HepG2 (cell line): Measurements from ENCODE around the gene MTA2. TPM values are rescaled to one million over a fixed set of nuclear protein-coding genes. Genes with fewer than 3 reads are reported as not detected.

ENCODE experiments used
- ARNTL ChIP-seq: sonication (generic); formaldehyde crosslinking; IDR thresholded peaks from 2 replicates; pipeline ENCODE4 v1.4.0; 2020; ENCODE audit warnings: mild to moderate bottlenecking, missing genetic modification reagents
- ATAD3A ChIP-seq: sonication (generic); formaldehyde crosslinking; IDR thresholded peaks from 2 replicates; pipeline ENCODE4 v1.4.0; 2020; ENCODE audit warnings: missing genetic modification reagents
- BCL3 ChIP-seq: sonication (generic); formaldehyde crosslinking; IDR thresholded peaks from 2 replicates; pipeline ENCODE4 v1.5.1; 2020; ENCODE audit warnings: mild to moderate bottlenecking, missing genetic modification reagents, moderate library complexity
- CAMTA2 ChIP-seq: sonication (generic); formaldehyde crosslinking; IDR thresholded peaks from 2 replicates; pipeline ENCODE4 v1.4.0; 2020; ENCODE audit warnings: mild to moderate bottlenecking, missing genetic modification reagents, borderline replicate concordance
- FOXO1 ChIP-seq: sonication (generic); formaldehyde crosslinking; IDR thresholded peaks from 2 replicates; pipeline ENCODE4 v1.4.0; 2020; ENCODE audit warnings: missing genetic modification reagents
- FOXP4 ChIP-seq: sonication (generic); formaldehyde crosslinking; IDR thresholded peaks from 2 replicates; pipeline ENCODE4 v1.4.0; 2020; ENCODE audit warnings: missing genetic modification reagents
- IKZF1 ChIP-seq: fragments of 450-650 bp; IDR thresholded peaks from 2 replicates; pipeline ENCODE4 v1.7.1; 2016
- KDM5A ChIP-seq: fragments of 200-600 bp; sonication (generic); IDR thresholded peaks from 2 replicates; pipeline ENCODE4 v1.7.0; 2018; ENCODE audit warnings: antibody characterized with exemption, mild to moderate bottlenecking, low read length, borderline replicate concordance
- KLF6 ChIP-seq: IDR thresholded peaks from 2 replicates; pipeline ENCODE4 v1.8.0; 2016; ENCODE audit warnings: missing biosample characterization, missing genetic modification reagents
- MXI1 ChIP-seq: IDR thresholded peaks from 3 replicates; pipeline ENCODE4 v1.6.1; 2012; ENCODE audit warnings: low read depth, low read length, inconsistent platforms, borderline replicate concordance
- NFRKB ChIP-seq: fragments of 450-650 bp; IDR thresholded peaks from 2 replicates; pipeline ENCODE4 v1.6.1; 2017
- REL ChIP-seq: sonication (generic); formaldehyde crosslinking; conservative IDR thresholded peaks from 2 replicates; pipeline ENCODE4 v1.8.0; 2022; ENCODE audit warnings: mild to moderate bottlenecking, missing genetic modification reagents, moderate library complexity
- SALL2 ChIP-seq: sonication (generic); formaldehyde crosslinking; IDR thresholded peaks from 2 replicates; pipeline ENCODE4 v1.8.1; 2023; ENCODE audit warnings: mild to moderate bottlenecking, missing genetic modification reagents, inconsistent platforms
- SPEN ChIP-seq: sonication (generic); formaldehyde crosslinking; IDR thresholded peaks from 2 replicates; pipeline ENCODE4 v1.5.1; 2020; ENCODE audit warnings: low read depth, mild to moderate bottlenecking, missing genetic modification reagents
- THAP11 ChIP-seq: IDR thresholded peaks from 2 replicates; pipeline ENCODE4 v1.6.1; 2016; ENCODE audit warnings: missing biosample characterization, missing genetic modification reagents
- YEATS2 ChIP-seq: sonication (generic); formaldehyde crosslinking; IDR thresholded peaks from 2 replicates; pipeline ENCODE4 v1.4.0; 2020; ENCODE audit warnings: missing genetic modification reagents, borderline replicate concordance
- ZFP1 ChIP-seq: IDR thresholded peaks from 2 replicates; pipeline ENCODE4 v1.6.1; 2016
- ZNF281 ChIP-seq: sonication (generic); formaldehyde crosslinking; IDR thresholded peaks from 2 replicates; pipeline ENCODE4 v1.4.0; 2020; ENCODE audit warnings: missing genetic modification reagents, borderline replicate concordance
- ZNF367 ChIP-seq: sonication (generic); formaldehyde crosslinking; IDR thresholded peaks from 2 replicates; pipeline ENCODE4 v1.4.0; 2020; ENCODE audit warnings: missing genetic modification reagents, borderline replicate concordance
- ZNF432 ChIP-seq: sonication (generic); formaldehyde crosslinking; IDR thresholded peaks from 2 replicates; pipeline ENCODE4 v1.5.0; 2020; ENCODE audit warnings: missing genetic modification reagents, mild to moderate bottlenecking, borderline replicate concordance
- ZNF672 ChIP-seq: sonication (generic); formaldehyde crosslinking; IDR thresholded peaks from 2 replicates; pipeline ENCODE4 v1.8.1; 2022; ENCODE audit warnings: missing genetic modification reagents
- ZNF768 ChIP-seq: sonication (generic); formaldehyde crosslinking; IDR thresholded peaks from 2 replicates; pipeline ENCODE4 v1.4.0; 2020; ENCODE audit warnings: missing genetic modification reagents
- polyA plus RNA-seq, 8 experiments: library from polyadenylated mRNA; depleted of rRNA in 3 of 8; stranded (reverse) in 7 of 8; unstranded in 1 of 8; fragments of >200 nt; fragmentation: Illumina TruSeq in 4 of 8; extraction: Trizol in 4 of 8; gene quantifications; 2 replicates each; pipeline versions ENCODE4 v1.2.1 to v1.2.3, GENCODE V29; 2011 to 2016; ENCODE audit warnings: low read depth in 4 of 8, missing spikeins in 1 of 8, mixed read lengths in 1 of 8; ENCODE audit not compliant: insufficient read depth in 1 of 8
- total RNA-seq, 5 experiments: library from RNA; depleted of rRNA; stranded (reverse); fragments of >200 nt; fragmentation: Illumina TruSeq; extraction: Trizol; gene quantifications; 2 replicates each; pipeline ENCODE4 v1.2.3, GENCODE V29; 2016; ENCODE audit warnings: low read depth in 1 of 5
- TF ChIP-seq, protein P1 (sequence below): sonication (generic); formaldehyde crosslinking; IDR thresholded peaks from 2 replicates; pipeline ENCODE4 v1.5.0; 2020; ENCODE audit warnings: missing genetic modification reagents
- TF ChIP-seq, protein P2 (sequence below): sonication (generic); formaldehyde crosslinking; IDR thresholded peaks from 2 replicates; pipeline ENCODE4 v1.4.0; 2020; ENCODE audit warnings: missing genetic modification reagents, low read depth, mild to moderate bottlenecking, borderline replicate concordance

The MTA2 gene
- total and polyA plus RNA-seq, 2 of the 13 experiments (the other 11 are each of a cell fraction or from before 2014, with no cell fraction given): 14.0 to 70.0 TPM

DNA sequence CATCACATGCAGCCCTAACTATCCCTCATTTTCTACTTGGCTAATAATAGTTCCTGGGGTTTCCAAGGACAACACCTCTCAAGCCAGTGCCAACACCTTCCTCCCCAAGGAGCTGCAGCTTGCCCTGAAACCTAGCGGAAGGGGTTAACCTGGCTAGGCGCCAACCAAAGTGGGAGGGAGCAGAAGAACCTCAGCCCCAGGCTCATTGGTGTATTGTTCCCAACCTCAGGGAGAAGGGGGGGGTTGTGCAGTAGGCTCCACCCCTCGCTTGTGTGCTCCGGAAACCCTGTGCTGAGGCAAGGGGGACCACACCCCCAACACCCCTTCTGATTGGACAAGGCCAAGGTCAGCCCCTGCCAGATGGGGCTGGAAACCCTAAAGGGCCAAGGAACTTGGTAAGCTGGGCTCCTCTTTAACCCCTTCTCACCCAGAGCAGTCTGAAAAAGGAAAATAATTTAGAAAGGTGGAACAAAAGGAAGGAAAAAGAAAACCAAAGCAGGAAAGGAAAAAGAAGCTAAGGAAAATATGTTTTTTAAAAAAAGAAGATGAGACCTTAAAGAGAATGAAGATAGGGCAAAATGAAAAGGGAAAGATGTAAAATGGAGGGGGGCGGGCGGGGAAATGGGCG, 2.5 kb downstream of the MTA2 start (continued):
- TF ChIP-seq BCL3 (CRISPR knock-in tag) (no peak), ZNF672 (no peak), FOXO1 (CRISPR knock-in tag) (0 out of 2 replicates have a peak, but pooled peaks have one; percentile 17), NFRKB (no peak), KDM5A (peak; percentile 3; the same call in 1 of the 2 replicates), REL (CRISPR knock-in tag) (no peak), MXI1 (0 out of 3 replicates have a peak, but pooled peaks have one; percentile 53), CAMTA2 (CRISPR knock-in tag) (no peak), KLF6 (CRISPR knock-in tag) (0 out of 2 replicates have a peak, but pooled peaks have one; percentile 43), ZNF432 (CRISPR knock-in tag) (no peak), YEATS2 (CRISPR knock-in tag) (peak; percentile 94; the same call in 1 of the 2 replicates), IKZF1 (no peak), ZNF281 (CRISPR knock-in tag) (peak; percentile 59; the same call in 1 of the 2 replicates), THAP11 (CRISPR knock-in tag) (peak; percentile 85), ATAD3A (CRISPR knock-in tag) (no peak), SPEN (CRISPR knock-in tag) (peak; percentile 67), FOXP4 (CRISPR knock-in tag) (peak; percentile 70), SALL2 (CRISPR knock-in tag) (0 out of 2 replicates have a peak, but pooled peaks have one; percentile 36), ARNTL (CRISPR knock-in tag) (no peak), ZNF367 (CRISPR knock-in tag) (no peak), ZFP1 (CRISPR knock-in tag) (no peak), ZNF768 (no peak)
- TF ChIP-seq, protein P1, sequence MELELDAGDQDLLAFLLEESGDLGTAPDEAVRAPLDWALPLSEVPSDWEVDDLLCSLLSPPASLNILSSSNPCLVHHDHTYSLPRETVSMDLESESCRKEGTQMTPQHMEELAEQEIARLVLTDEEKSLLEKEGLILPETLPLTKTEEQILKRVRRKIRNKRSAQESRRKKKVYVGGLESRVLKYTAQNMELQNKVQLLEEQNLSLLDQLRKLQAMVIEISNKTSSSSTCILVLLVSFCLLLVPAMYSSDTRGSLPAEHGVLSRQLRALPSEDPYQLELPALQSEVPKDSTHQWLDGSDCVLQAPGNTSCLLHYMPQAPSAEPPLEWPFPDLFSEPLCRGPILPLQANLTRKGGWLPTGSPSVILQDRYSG (CRISPR knock-in tag): no peak
- TF ChIP-seq, protein P2, sequence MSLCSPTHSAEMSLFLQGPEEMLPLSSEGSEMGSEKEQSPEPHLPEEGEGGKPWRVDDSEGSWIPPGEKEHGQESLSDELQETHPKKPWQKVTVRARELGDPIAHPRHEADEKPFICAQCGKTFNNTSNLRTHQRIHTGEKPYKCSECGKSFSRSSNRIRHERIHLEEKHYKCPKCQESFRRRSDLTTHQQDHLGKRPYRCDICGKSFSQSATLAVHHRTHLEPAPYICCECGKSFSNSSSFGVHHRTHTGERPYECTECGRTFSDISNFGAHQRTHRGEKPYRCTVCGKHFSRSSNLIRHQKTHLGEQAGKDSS (CRISPR knock-in tag): no peak; the same call in 1 of the 2 replicates
